Measurements from ENCODE around the gene RBPJ.

Gene RBPJ

DNA sequence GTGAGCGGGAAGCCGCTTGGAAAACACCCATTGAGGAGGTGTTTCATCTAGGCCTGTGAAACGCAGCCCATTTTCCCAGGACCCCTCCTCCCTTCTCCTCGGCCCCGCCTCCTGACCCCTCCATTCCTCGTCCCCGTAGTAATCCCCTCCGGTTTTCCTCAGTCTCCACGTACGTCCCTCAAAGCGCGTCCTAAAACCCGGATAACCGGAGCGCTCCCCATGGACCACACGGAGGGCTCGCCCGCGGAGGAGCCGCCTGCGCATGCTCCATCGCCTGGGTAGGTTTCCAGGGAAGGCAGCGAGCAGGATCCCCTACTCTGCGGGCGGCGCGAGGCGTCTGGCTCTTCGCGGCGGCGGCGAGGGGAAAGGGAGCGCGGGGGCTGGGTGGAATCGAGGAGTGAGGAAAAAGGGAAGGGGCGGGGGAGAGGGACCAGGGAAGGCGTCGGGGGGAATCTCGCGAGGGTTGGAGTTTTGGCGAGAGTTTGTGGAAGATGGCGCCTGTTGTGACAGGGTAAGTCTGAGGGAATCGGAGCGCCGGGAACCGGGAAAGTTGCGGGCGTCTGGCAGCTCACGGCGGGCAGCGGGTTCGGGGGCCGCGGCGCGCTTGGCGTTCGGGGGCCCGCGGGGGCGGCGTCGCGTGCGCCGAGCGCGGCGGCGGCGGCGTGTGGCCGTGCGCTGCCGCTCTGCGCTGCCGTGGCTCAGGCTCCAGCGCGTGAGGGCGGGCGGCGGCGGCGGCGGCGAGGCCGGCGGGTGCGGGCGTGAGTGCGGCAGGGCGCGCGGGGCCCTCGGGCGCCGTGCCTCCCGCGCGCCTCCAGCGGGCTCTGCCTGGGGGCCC is at the start of gene RBPJ:
TSS of gene RBPJ (plus strand) at position 477 of the 835 bp plus-strand sequence. CDS start at position 492, 15 bp downstream.
- DNase-seq, result peak; percentile 92

GRCh38 chr4:26271703-26272102 is 49.1 kb upstream of the RBPJ start:
- no peak for DNase-seq

DNA sequence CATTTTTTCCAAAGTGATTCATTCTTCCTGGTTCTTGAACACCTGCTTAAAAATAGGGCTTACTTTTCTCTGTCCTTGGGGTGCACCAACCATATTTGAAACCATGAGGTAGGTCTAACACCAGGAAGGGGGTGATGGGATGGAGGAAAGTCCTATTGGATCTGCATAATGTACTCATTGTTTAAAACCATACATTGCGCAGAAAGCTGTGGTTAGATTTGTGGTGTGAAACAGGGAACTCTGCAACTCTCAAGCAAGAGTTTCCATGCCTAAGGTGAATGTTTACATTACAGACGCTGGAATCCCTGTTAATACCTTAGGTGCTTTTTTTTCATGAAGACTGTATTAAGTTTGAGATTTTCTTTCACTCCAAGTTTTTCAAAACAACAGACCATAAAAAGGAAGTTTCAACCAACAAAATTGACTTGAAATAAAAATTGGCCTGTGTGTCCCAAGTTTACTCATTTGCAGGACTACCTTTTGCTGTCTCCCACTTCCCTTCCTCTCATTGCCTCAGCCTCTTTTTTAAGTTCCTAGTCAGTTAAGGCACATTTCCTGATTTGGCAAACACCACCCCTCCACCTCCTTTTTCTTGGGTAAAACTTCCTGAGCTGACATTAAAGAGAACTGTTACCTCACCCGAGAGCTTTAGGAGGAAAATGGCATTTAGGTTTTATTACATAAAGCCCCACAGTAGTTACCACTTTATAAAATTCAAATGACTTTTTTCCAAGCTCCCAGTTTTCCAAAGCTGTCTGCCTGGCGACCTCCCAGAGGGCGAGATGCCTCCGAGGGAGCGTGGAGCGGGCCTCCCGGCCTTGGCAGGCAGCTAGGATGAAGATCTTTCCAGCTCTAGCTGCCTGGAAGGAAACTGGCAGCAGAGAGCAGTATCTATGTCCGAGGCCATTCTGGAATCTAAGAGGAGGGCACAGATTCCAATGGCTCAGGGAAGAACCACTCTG is 47.9 kb upstream of the RBPJ start:
- no peak for DNase-seq

- DNase-seq, result no peak
Measured at GRCh38 chr4:26273616-26273980, 47.2 kb upstream of the RBPJ start.

DNA sequence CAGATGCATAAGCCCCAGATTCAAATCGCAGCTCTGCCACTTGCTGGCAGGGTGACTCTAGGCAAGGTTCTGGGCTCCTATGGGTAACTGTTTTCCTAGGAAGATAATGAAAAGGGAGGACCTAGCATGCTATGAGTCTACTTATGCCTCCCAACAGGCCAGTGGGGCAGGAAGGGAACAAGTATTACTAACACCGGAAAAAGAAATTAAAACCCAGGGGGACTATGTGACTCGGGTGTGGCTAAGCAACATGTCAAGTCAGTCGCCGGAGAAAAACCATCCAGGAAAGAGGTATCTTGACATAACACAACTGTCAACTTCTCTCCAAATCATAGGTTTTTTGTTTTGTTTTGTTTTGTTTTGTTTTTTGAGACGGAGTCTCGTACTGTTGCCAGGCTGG is 45.5 kb upstream of the RBPJ start:
- DNase-seq, result no peak

DNA sequence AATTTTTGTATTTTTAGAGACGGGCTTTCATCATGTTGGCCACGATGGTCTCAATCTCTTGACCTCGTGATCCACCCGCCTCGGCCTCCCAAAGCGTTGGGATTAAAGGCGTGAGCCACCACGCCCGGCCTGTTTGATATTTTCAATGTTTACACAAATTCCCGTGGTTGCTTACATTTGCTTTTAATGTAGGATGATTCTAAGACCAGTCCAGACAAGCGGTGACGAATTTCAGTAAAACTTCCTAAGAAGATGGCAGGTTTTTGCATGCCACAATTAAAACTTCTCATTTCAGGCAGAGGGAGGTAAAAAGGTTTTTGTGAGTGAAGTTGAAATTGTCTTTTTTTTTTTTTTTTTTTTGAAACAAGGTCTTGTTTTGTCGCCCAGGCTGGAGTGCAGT is 41.4 kb upstream of the RBPJ start:
- DNase-seq, result no peak

DNA sequence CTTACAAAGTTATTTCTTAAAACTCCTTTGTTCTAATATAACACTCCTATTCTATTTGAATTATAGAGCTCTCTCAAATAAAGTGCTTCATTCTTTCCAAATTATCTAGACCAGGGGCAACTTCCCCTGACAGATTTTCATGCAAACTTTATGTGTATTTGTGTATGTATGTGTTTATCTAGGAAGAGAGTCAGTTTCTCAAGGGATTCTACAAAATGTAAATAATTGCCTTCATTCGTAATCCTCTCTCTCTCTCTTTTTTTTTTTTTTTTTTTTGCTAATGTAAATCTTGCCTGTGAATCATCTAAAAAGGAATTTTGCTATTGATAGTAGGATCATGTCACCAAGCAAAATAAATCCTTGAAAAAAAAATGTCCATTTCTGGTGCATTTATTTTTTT is 38.9 kb upstream of the RBPJ start:
- DNase-seq, result no peak

DNA sequence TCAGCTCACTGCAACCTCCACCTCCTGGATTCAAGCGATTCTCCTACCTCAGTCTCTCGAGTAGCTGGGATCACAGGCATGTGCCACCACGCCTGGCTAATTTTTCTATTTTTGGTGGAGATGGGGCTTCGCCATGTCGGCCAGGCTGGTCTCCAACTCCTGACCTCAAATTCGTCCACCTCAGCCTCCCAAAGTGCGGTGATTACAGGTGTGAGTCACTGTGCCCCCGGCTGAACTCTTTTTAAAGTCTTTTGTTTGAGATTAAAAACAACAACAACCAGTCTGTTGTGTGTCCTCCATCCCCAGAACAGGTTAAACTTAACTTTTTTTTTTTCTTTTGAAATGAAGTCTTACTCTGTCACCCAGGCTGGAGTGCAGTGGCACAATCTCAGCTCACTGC is 36.3 kb upstream of the RBPJ start:
- no peak for DNase-seq

- DNase-seq, result no peak
Measured at GRCh38 chr4:26285272-26285671, 35.5 kb upstream of the RBPJ start.

- DNase-seq, result no peak
Measured at GRCh38 chr4:26287756-26288155, 33.1 kb upstream of the RBPJ start.

GRCh38 chr4:26288355-26288909 is 32.4 kb upstream of the RBPJ start:
- DNase-seq, result no peak

DNA sequence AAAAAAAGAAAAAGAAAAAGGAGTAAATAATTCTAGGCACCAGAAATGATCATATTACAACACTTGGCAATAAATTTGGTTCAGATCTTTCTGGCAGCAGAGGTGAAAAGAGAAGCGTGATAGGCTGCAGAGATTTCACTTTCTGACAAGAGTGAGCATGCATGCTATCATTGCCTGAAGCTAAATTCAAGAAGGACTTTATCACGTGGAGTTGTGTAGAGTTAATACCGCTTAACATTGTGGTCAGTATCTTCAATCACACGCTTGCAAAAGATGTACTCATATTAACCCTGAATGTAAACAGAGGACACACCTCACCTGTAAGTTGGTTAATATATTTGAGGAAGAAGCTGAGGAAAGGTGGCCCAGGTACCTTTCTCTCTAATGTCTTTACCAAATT is 31.4 kb upstream of the RBPJ start:
- DNase-seq, result peak; percentile 14

DNA sequence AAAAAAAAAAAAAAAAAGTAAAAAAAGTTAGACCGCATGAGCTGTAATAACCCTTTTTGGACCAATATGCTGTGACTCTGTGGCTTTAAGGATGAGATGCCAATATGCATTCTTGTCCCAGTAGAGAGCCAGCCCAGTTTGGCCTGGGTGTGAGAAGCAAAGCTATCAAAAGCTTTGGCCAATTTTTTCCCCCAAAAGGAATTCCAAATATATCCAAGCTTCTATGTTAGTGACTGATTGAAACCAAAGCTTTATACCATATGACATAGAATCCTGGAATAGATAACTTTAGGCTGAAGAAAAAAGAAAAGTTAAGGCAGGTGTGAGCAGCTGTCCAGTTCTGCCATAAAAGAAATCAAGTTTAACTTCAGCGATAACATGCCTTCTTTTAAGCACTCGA is 30.5 kb upstream of the RBPJ start:
- DNase-seq, result no peak

DNA sequence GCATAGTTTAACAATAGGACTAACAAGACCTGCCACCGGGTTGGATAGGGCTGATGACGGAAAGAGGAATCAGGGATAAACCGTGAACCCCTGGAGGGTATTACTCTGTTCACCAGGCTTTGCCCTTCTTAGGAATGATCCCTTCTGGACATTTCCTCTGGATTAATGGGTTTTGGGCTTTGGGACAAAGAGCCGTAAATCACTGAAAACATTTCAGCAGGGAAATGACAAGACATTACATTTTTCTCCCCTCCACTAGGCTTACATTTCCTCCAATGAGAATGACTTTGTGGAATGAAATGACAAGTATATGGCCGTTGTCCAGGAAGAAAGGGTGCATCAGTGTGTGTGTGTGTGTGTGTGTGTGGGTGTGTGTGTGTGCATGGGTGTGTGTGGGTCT is 25.9 kb upstream of the RBPJ start:
- DNase-seq, result no peak

- no peak for DNase-seq
Measured at GRCh38 chr4:26296021-26296420, 24.8 kb upstream of the RBPJ start.

DNA sequence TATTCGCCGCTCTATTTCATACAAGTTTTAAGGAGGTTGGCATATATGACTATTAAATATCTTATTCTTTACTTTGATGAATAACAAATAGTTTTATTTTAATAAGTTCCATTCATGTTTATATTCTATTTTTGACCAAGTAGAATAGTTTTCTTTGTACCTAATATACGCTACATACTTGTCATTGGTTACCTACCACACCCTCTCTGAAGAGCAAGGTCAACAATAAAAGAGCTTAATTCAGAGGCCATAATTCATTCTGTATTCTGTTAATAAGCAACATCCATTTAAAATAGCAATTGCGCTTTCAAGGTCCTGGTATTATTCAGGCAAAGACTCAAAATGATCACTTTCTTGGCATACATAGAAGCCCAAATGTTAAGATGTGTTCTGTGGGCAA is 24.3 kb upstream of the RBPJ start:
- no peak for DNase-seq

DNA sequence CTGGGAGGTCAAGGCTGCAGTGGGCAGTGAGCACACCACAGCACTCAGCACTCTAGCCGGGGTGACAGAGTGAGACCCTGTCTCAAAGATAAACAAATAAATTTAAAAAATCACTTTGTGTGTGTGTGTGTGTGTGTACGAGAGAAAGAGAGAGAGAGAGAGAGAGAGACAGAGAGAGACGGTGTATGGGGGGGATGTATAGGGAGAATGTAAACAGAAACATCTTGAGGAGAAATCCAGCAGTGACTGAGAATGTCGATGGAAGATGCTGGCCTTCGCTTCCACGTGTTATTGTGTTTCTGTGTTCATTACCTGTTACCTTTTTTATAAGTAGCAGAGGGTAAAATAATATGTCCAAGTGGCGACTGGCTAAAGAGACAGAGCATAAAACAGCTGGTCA is 23.6 kb upstream of the RBPJ start:
- no peak for DNase-seq

- no peak for DNase-seq
Measured at GRCh38 chr4:26298198-26298947, 22.4 kb upstream of the RBPJ start.

GRCh38 chr4:26299254-26299882 is 21.4 kb upstream of the RBPJ start:
- no peak for DNase-seq

GRCh38 chr4:26300314-26301307 is 20.2 kb upstream of the RBPJ start:
- DNase-seq, result no peak
